HG03442 (cell line): ENCODE measurements around the gene GNA14.
"Not testable (repeated sequence)": the region's sequence is repeated elsewhere in the genome, so short reads cannot be mapped to it uniquely, and the experiment has no call there.

Experiments
- ATAC-seq: cut with Tn5 transposase; IDR thresholded peaks from one replicate; pipeline ENCODE4 v1.9.1; 2021; ENCODE audit warnings: mild to moderate bottlenecking, moderate library complexity; ENCODE audit not compliant: unreplicated experiment

Gene GNA14

GRCh38 chr9:77455312-77455927 is 192.7 kb downstream of the GNA14 start:
- peak; percentile 31 for ATAC-seq

GRCh38 chr9:77454663-77455062 is 193.5 kb downstream of the GNA14 start:
- ATAC-seq = no peak

- ATAC-seq = no peak
Observed at GRCh38 chr9:77453825-77454647, 194.1 kb downstream of the GNA14 start.

GRCh38 chr9:77451507-77451906 is 196.6 kb downstream of the GNA14 start:
- ATAC-seq = no peak

- ATAC-seq = no peak
Observed at GRCh38 chr9:77450085-77450475, 198.0 kb downstream of the GNA14 start.

GRCh38 chr9:77449240-77450084 is 198.7 kb downstream of the GNA14 start:
- no peak for ATAC-seq

- no peak for ATAC-seq
Observed at GRCh38 chr9:77447646-77448045, 200.5 kb downstream of the GNA14 start.

- no peak for ATAC-seq
Observed at GRCh38 chr9:77442436-77442835, 205.7 kb downstream of the GNA14 start.

- ATAC-seq = not testable (repeated sequence)
Observed at GRCh38 chr9:77441124-77441523, 207.0 kb downstream of the GNA14 start.

- no peak for ATAC-seq
Observed at GRCh38 chr9:77440057-77440456, 208.1 kb downstream of the GNA14 start.

GRCh38 chr9:77438653-77439052 is 209.5 kb downstream of the GNA14 start:
- ATAC-seq = no peak

GRCh38 chr9:77435688-77436087 is 212.4 kb downstream of the GNA14 start:
- no peak for ATAC-seq

GRCh38 chr9:77435277-77435676 is 212.8 kb downstream of the GNA14 start:
- ATAC-seq = no peak

GRCh38 chr9:77433675-77434445 is 214.3 kb downstream of the GNA14 start:
- peak; percentile 96 for ATAC-seq

- ATAC-seq = no peak
Observed at GRCh38 chr9:77432053-77432452, 216.1 kb downstream of the GNA14 start.

GRCh38 chr9:77429928-77430327 is 218.2 kb downstream of the GNA14 start:
- no peak for ATAC-seq

GRCh38 chr9:77427256-77427927 is 220.7 kb downstream of the GNA14 start:
- no peak for ATAC-seq

- no peak for ATAC-seq
Observed at GRCh38 chr9:77426712-77427111, 221.4 kb downstream of the GNA14 start.

- no peak for ATAC-seq
Observed at GRCh38 chr9:77424993-77425392, 223.1 kb downstream of the GNA14 start.

GRCh38 chr9:77423841-77424240 is 224.3 kb downstream of the GNA14 start:
- no peak for ATAC-seq
